IPS-15b (cell line): ENCODE results near the gene NPDC1.

ENCODE experiments used
- H3K27me3 ChIP-seq: one replicate; pipeline ENCODE4 v1.6.1; 2013; ENCODE audit warnings: low read length; ENCODE audit not compliant: control insufficient read depth, insufficient read depth
- H3K36me3 ChIP-seq: one replicate; pipeline ENCODE4 v1.6.1; 2013; ENCODE audit warnings: low read length; ENCODE audit not compliant: control insufficient read depth, insufficient read depth
- H3K4me1 ChIP-seq: one replicate; pipeline ENCODE4 v1.6.1; 2013; ENCODE audit warnings: mild to moderate bottlenecking, low read length; ENCODE audit not compliant: control insufficient read depth, insufficient read depth
- H3K4me3 ChIP-seq: one replicate; pipeline ENCODE4 v1.5.1; 2013; ENCODE audit warnings: low read depth, low read length
- H3K9ac ChIP-seq: one replicate; pipeline ENCODE4 v1.6.1; 2013; ENCODE audit warnings: low read depth, mild to moderate bottlenecking, low read length
- H3K9me3 ChIP-seq: one replicate; pipeline ENCODE4 v1.6.1; 2013; ENCODE audit warnings: mild to moderate bottlenecking, low read length; ENCODE audit not compliant: control insufficient read depth, insufficient read depth

The NPDC1 gene

GRCh38 chr9:137016436-137016835, 29.5 kb downstream of the NPDC1 start:
- peaks cover 3% of the 10 kb centered on the region for H3K36me3 ChIP-seq
- H3K27me3 ChIP-seq, result no peaks in the 10 kb centered on the region
- H3K9me3 ChIP-seq, result no peaks in the 10 kb centered on the region
- H3K4me1 ChIP-seq, result no peaks in the 10 kb centered on the region
- no peak overlapping the region for H3K4me3 ChIP-seq
- H3K9ac ChIP-seq, result no peak overlapping the region

- H3K4me1 ChIP-seq, result no peaks in the 10 kb centered on the region
- H3K36me3 ChIP-seq, result peaks cover 3% of the 10 kb centered on the region
- H3K9ac ChIP-seq, result no peak overlapping the region
- no peaks in the 10 kb centered on the region for H3K27me3 ChIP-seq
- H3K4me3 ChIP-seq, result no peak overlapping the region
- no peaks in the 10 kb centered on the region for H3K9me3 ChIP-seq
These were observed 30.0 kb downstream of the NPDC1 start for GRCh38 chr9:137015976-137016375.

- no peak overlapping the region for H3K4me3 ChIP-seq
- no peak overlapping the region for H3K9ac ChIP-seq
- no peaks in the 10 kb centered on the region for H3K27me3 ChIP-seq
- H3K4me1 ChIP-seq, result no peaks in the 10 kb centered on the region
- H3K9me3 ChIP-seq, result no peaks in the 10 kb centered on the region
- peaks cover 3% of the 10 kb centered on the region for H3K36me3 ChIP-seq
These were observed 30.4 kb downstream of the NPDC1 start for GRCh38 chr9:137015540-137015930.

GRCh38 chr9:137014776-137015539, 31.0 kb downstream of the NPDC1 start:
- Histone ChIP-seq H3K4me1 (no peaks in the 10 kb centered on the region), H3K9me3 (no peaks in the 10 kb centered on the region), H3K9ac (no peak overlapping the region), H3K4me3 (no peak overlapping the region), H3K36me3 (peaks cover 3% of the 10 kb centered on the region), H3K27me3 (no peaks in the 10 kb centered on the region)

- peaks cover 3% of the 10 kb centered on the region for H3K36me3 ChIP-seq
- H3K9me3 ChIP-seq, result no peaks in the 10 kb centered on the region
- H3K4me3 ChIP-seq, result no peak overlapping the region
- H3K4me1 ChIP-seq, result no peaks in the 10 kb centered on the region
- H3K27me3 ChIP-seq, result no peaks in the 10 kb centered on the region
- H3K9ac ChIP-seq, result no peak overlapping the region
These were observed 31.8 kb downstream of the NPDC1 start for GRCh38 chr9:137014166-137014565.

GRCh38 chr9:137013571-137013940, 32.4 kb downstream of the NPDC1 start:
- Histone ChIP-seq H3K9me3 (no peaks in the 10 kb centered on the region), H3K27me3 (no peaks in the 10 kb centered on the region), H3K36me3 (peaks cover 3% of the 10 kb centered on the region), H3K4me1 (no peaks in the 10 kb centered on the region), H3K4me3 (no peak overlapping the region), H3K9ac (no peak overlapping the region)

GRCh38 chr9:137012694-137013570, 33.0 kb downstream of the NPDC1 start:
- no peak overlapping the region for H3K9ac ChIP-seq
- H3K9me3 ChIP-seq, result no peaks in the 10 kb centered on the region
- H3K4me1 ChIP-seq, result no peaks in the 10 kb centered on the region
- peaks cover 6% of the 10 kb centered on the region for H3K36me3 ChIP-seq
- no peak overlapping the region for H3K4me3 ChIP-seq
- H3K27me3 ChIP-seq, result no peaks in the 10 kb centered on the region

- no peak overlapping the region for H3K9ac ChIP-seq
- H3K4me1 ChIP-seq, result no peaks in the 10 kb centered on the region
- H3K9me3 ChIP-seq, result no peaks in the 10 kb centered on the region
- peaks cover 6% of the 10 kb centered on the region for H3K36me3 ChIP-seq
- no peak overlapping the region for H3K4me3 ChIP-seq
- no peaks in the 10 kb centered on the region for H3K27me3 ChIP-seq
These were observed 33.9 kb downstream of the NPDC1 start for GRCh38 chr9:137011907-137012675.

GRCh38 chr9:137011156-137011555, 34.8 kb downstream of the NPDC1 start:
- Histone ChIP-seq H3K4me1 (no peaks in the 10 kb centered on the region), H3K36me3 (peaks cover 6% of the 10 kb centered on the region)

GRCh38 chr9:137009938-137010732, 35.8 kb downstream of the NPDC1 start:
- Histone ChIP-seq H3K36me3 (peaks cover 6% of the 10 kb centered on the region), H3K9ac (no peak overlapping the region), H3K4me1 (no peaks in the 10 kb centered on the region), H3K4me3 (no peak overlapping the region), H3K9me3 (no peaks in the 10 kb centered on the region), H3K27me3 (no peaks in the 10 kb centered on the region)

More at GRCh38 chr9:137011156-137011555, 34.8 kb downstream of the NPDC1 start:
- Histone ChIP-seq H3K4me3 (no peak overlapping the region), H3K27me3 (no peaks in the 10 kb centered on the region), H3K9me3 (no peaks in the 10 kb centered on the region), H3K9ac (no peak overlapping the region)

GRCh38 chr9:137009217-137009616, 36.8 kb downstream of the NPDC1 start:
- H3K9ac ChIP-seq, result no peak overlapping the region
- H3K4me1 ChIP-seq, result no peaks in the 10 kb centered on the region
- peaks cover 6% of the 10 kb centered on the region for H3K36me3 ChIP-seq
- no peaks in the 10 kb centered on the region for H3K9me3 ChIP-seq
- no peaks in the 10 kb centered on the region for H3K27me3 ChIP-seq
- H3K4me3 ChIP-seq, result no peak overlapping the region
